Sigmoid colon (tissue), 4 donors: ENCODE measurements around the gene NEO1.

ENCODE experiments used
- CTCF ChIP-seq, 4 experiments: fragments of 450-650 bp in 3 of 4; fragments of 200-600 bp in 1 of 4; IDR thresholded peaks; one replicate each; pipeline ENCODE4 v1.5.1; 2016 to 2019; ENCODE audit warnings: antibody characterized with exemption in 4 of 4, mild to moderate bottlenecking in 3 of 4, moderate library complexity in 2 of 4
- EP300 ChIP-seq, 4 donors: sonication (generic); formaldehyde crosslinking; IDR thresholded peaks; one replicate each; pipeline ENCODE4 v1.6.1; 2017; ENCODE audit warnings: antibody characterized with exemption in 4 of 4
- POLR2AphosphoS5 ChIP-seq, 4 donors: sonication (generic); formaldehyde crosslinking; IDR thresholded peaks; one replicate each; pipeline ENCODE4 v1.6.1; 2017; ENCODE audit warnings: antibody characterized with exemption in 4 of 4

GRCh38 chr15:73142802-73143762 lies 90.8 kb downstream of the NEO1 start:
- no peak for TF ChIP-seq CTCF (IDR thresholded peaks at IDR 0.05)
- no peak for TF ChIP-seq EP300 (IDR thresholded peaks at IDR 0.05)
- TF ChIP-seq POLR2AphosphoS5 (IDR thresholded peaks at IDR 0.05): no peak
